Neuronal stem cell (in vitro differentiated cells): Measurements from ENCODE around the gene STX1B.

ENCODE experiments used
- DNase-seq: peaks from one replicate; pipeline ENCODE4 v3.0.0-alpha.2; 2013; ENCODE audit warnings: low spot score
- H2AFZ ChIP-seq: one replicate; pipeline ENCODE4 v1.6.1; 2013; ENCODE audit warnings: mild to moderate bottlenecking, low read length, inconsistent platforms
- H2AK5ac ChIP-seq: 2 replicates; pipeline ENCODE4 v1.6.1; 2013; ENCODE audit warnings: low read depth, mild to moderate bottlenecking, inconsistent platforms, low read length, moderate library complexity, mixed read lengths
- H2BK120ac ChIP-seq: 2 replicates; pipeline ENCODE4 v1.6.1; 2013; ENCODE audit warnings: low read depth, mild to moderate bottlenecking, inconsistent platforms, low read length, moderate library complexity, mixed read lengths
- H2BK12ac ChIP-seq: one replicate; pipeline ENCODE4 v1.6.1; 2013; ENCODE audit warnings: low read length, inconsistent platforms
- H2BK15ac ChIP-seq: 2 replicates; pipeline ENCODE4 v1.6.1; 2013; ENCODE audit warnings: mild to moderate bottlenecking, low read length, inconsistent platforms, mixed read lengths
- H2BK5ac ChIP-seq: one replicate; pipeline ENCODE4 v1.6.1; 2013; ENCODE audit warnings: inconsistent platforms, mild to moderate bottlenecking, low read length, moderate library complexity
- H3K14ac ChIP-seq: one replicate; pipeline ENCODE4 v1.6.1; 2013; ENCODE audit warnings: low read length, inconsistent platforms
- H3K18ac ChIP-seq: 2 replicates; pipeline ENCODE4 v1.6.1; 2013; ENCODE audit warnings: low read length, inconsistent platforms
- H3K23ac ChIP-seq: 2 replicates; pipeline ENCODE4 v1.6.1; 2013; ENCODE audit warnings: low read depth, mild to moderate bottlenecking, mixed read lengths, low read length, inconsistent platforms; ENCODE audit not compliant: poor library complexity
- H3K27ac ChIP-seq: replicated peaks from 3 replicates; pipeline ENCODE4 v1.5.1; 2013; ENCODE audit warnings: low read length, inconsistent platforms
- H3K27me3 ChIP-seq, 3 experiments: 2 replicates each; pipeline ENCODE4 v1.6.1; 2013; ENCODE audit warnings: low read length in 3 of 3, mild to moderate bottlenecking in 2 of 3, inconsistent platforms in 1 of 3, low read depth in 1 of 3, mixed read lengths in 1 of 3, moderate library complexity in 1 of 3; ENCODE audit not compliant: control insufficient read depth in 3 of 3, insufficient read depth in 3 of 3
- H3K36me3 ChIP-seq, 2 donors: replicated peaks in 1 of 2; 2 replicates each; pipeline ENCODE4 v1.6.1; 2013; ENCODE audit warnings: low read length in 2 of 2; ENCODE audit not compliant: control insufficient read depth in 2 of 2, insufficient read depth in 2 of 2
- H3K4ac ChIP-seq: 2 replicates; pipeline ENCODE4 v1.6.1; 2013; ENCODE audit warnings: inconsistent platforms, mild to moderate bottlenecking, low read length, moderate library complexity
- H3K4me1 ChIP-seq, 2 donors: 1 replicate in 1 of 2; 2 replicates in 1 of 2; pipeline ENCODE4 v1.6.1; 2013; ENCODE audit warnings: low read length in 2 of 2, low read depth in 1 of 2; ENCODE audit not compliant: control insufficient read depth in 2 of 2, insufficient read depth in 1 of 2
- H3K4me2 ChIP-seq: one replicate; pipeline ENCODE4 v1.6.1; 2013; ENCODE audit warnings: mild to moderate bottlenecking, low read length, inconsistent platforms; ENCODE audit not compliant: insufficient read depth, poor library complexity, severe bottlenecking
- H3K4me3 ChIP-seq, 2 donors: 2 replicates each; pipeline ENCODE4 v1.5.1; 2013; ENCODE audit warnings: low read length in 2 of 2, mild to moderate bottlenecking in 2 of 2, inconsistent platforms in 1 of 2, moderate library complexity in 1 of 2
- H3K79me1 ChIP-seq: one replicate; pipeline ENCODE4 v1.6.1; 2013; ENCODE audit warnings: low read depth, mild to moderate bottlenecking, inconsistent platforms, low read length, moderate library complexity
- H3K9ac ChIP-seq: one replicate; pipeline ENCODE4 v1.6.1; 2013; ENCODE audit warnings: mild to moderate bottlenecking, low read depth, low read length, inconsistent platforms; ENCODE audit not compliant: poor library complexity
- H3K9me3 ChIP-seq, 2 donors: replicated peaks in 1 of 2; 2 replicates each; pipeline versions ENCODE3 to v1.6.1; 2013; ENCODE audit warnings: low read length in 2 of 2, mild to moderate bottlenecking in 2 of 2, inconsistent platforms in 1 of 2, low read depth in 1 of 2, mixed read lengths in 1 of 2, moderate library complexity in 1 of 2; ENCODE audit not compliant: control insufficient read depth in 2 of 2, insufficient read depth in 1 of 2
- H4K8ac ChIP-seq: one replicate; pipeline ENCODE4 v1.6.1; 2013; ENCODE audit warnings: low read depth, mild to moderate bottlenecking, inconsistent platforms, low read length, moderate library complexity
- H4K91ac ChIP-seq: one replicate; pipeline ENCODE4 v1.6.1; 2013; ENCODE audit warnings: low read length, low read depth, mild to moderate bottlenecking, inconsistent platforms; ENCODE audit not compliant: poor library complexity
- WGBS, 2 donors: extraction: QIAGEN DNeasy Blood & Tissue Kit; methylation state at CpG; one replicate each; pipeline ENCODE4 v1.1.7; 2013; ENCODE audit warnings: missing lambda C conversion rate in 2 of 2, mixed read lengths in 1 of 2; ENCODE audit not compliant: insufficient read length in 2 of 2, insufficient replicate concordance in 1 of 2; ENCODE audit errors: extremely low coverage in 2 of 2; 5-methylcytosine and 5-hydroxymethylcytosine counted together

Gene STX1B

DNA sequence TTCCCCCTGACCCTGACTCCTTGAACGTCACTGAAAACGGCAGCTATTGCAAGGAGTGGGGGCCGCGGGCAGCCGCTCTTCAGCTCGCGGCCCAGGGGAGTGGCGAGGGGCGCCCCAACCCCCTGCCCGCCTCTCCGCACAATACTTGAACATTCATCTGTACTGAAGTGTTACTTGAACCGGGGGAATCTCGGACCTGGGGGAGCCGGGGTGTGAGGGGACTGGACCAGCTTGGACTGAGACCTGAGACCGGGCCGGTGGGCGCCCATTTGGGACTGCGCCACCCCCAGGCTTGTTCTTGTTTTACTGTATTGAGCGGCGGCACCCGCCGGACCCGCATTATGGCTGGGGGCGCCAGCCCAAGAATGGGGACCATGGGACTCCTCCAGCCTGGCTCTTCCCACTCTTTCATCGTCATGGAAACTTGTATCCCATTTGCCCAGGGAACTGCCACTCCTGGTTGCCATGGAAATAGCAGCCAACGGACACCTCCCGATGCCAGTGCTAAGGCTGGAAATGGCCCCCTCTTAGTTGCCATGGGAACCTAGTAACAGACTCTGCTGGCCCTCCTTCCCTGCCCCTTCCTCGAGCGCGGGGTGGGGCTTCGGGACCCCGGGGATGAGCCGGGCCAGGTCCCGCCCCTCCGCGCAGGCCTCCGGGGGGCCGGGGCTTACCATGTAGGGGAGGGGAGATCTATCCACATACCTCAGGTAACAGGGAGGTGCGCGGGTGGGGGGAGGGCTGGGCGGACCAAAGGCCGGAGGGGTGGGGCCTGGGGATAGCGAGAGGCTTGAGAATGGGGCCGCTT is 62.4 kb downstream of the STX1B start:
- peak overlapping the region; percentile 37 for H3K4ac ChIP-seq
- peak overlapping the region; percentile 99 for H2BK5ac ChIP-seq
- peaks cover 14% of the 10 kb centered on the region for H3K79me1 ChIP-seq
- no peak overlapping the region for H4K8ac ChIP-seq
- WGBS, 2 donors, result no CpG with 5 or more reads among the region's 44 CpGs
- H3K9ac ChIP-seq, result peak overlapping the region; percentile 70
- H4K91ac ChIP-seq, result no peak overlapping the region
- H3K23ac ChIP-seq, result no peak overlapping the region
- H3K9me3 ChIP-seq, result no peaks in the 10 kb centered on the region
- H3K4me2 ChIP-seq, result peak overlapping the region; percentile 99
- peak overlapping the region; percentile 90 for H2AFZ ChIP-seq
- peak overlapping the region; percentile 98 for H2AK5ac ChIP-seq
- no peaks in the 10 kb centered on the region for H3K27me3 ChIP-seq
- peaks cover 20 to 35% of the 10 kb centered on the region in 2 donors for H3K36me3 ChIP-seq
- peak overlapping the region; percentile 80 to 96 for H3K4me3 ChIP-seq
- H3K18ac ChIP-seq, result peak overlapping the region; percentile 96
- peak; percentile 100 for DNase-seq
- H2BK120ac ChIP-seq, result peak overlapping the region; percentile 76
- peak overlapping the region; percentile 98 for H3K27ac ChIP-seq
- no peak overlapping the region for H2BK12ac ChIP-seq
- peaks cover 19 to 20% of the 10 kb centered on the region in 2 donors for H3K4me1 ChIP-seq
- no peak overlapping the region for H2BK15ac ChIP-seq
- H3K14ac ChIP-seq, result no peak overlapping the region

DNA sequence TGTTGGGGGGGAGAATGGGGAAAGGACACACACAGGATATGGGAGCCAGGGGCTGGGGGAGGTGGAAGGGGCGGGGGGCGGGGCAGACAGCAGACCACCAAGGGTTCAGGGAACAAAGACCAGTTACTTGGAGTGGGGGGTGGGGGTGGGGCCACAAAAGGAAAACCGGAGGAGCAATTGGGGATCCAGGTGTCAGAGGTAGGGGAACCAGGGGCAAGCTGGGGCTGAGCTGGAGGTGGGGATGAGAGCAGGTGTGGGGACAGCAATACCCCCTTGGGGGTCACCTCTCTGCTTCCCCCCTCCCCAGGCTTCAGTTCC is 62.9 kb downstream of the STX1B start:
- H2AFZ ChIP-seq, result peak overlapping the region; percentile 90
- H3K9ac ChIP-seq, result peak overlapping the region; percentile 63
- peak overlapping the region; percentile 99 for H2AK5ac ChIP-seq
- peak overlapping the region; percentile 92 for H3K27ac ChIP-seq
- no peak overlapping the region for H4K91ac ChIP-seq
- peak overlapping the region; percentile 99 for H2BK5ac ChIP-seq
- H3K36me3 ChIP-seq, result peaks cover 25 to 40% of the 10 kb centered on the region in 2 donors
- H3K4me3 ChIP-seq, result peak overlapping the region; percentile 70 to 80
- H2BK12ac ChIP-seq, result no peak overlapping the region
- no peaks in the 10 kb centered on the region for H3K9me3 ChIP-seq
- H3K23ac ChIP-seq, result no peak overlapping the region
- H2BK15ac ChIP-seq, result peak overlapping the region; percentile 100
- H3K79me1 ChIP-seq, result peaks cover 14% of the 10 kb centered on the region
- H4K8ac ChIP-seq, result no peak overlapping the region
- no peak overlapping the region for H3K14ac ChIP-seq
- H3K4ac ChIP-seq, result peak overlapping the region; percentile 37
- peak overlapping the region; percentile 96 for H3K18ac ChIP-seq
- peak overlapping the region; percentile 84 for H3K4me2 ChIP-seq
- H3K27me3 ChIP-seq, result no peaks in the 10 kb centered on the region
- DNase-seq, result no peak
- WGBS, 2 donors, result no CpG with 5 or more reads among the region's 3 CpGs
- H2BK120ac ChIP-seq, result peak overlapping the region; percentile 76
- peaks cover 19 to 20% of the 10 kb centered on the region in 2 donors for H3K4me1 ChIP-seq

DNA sequence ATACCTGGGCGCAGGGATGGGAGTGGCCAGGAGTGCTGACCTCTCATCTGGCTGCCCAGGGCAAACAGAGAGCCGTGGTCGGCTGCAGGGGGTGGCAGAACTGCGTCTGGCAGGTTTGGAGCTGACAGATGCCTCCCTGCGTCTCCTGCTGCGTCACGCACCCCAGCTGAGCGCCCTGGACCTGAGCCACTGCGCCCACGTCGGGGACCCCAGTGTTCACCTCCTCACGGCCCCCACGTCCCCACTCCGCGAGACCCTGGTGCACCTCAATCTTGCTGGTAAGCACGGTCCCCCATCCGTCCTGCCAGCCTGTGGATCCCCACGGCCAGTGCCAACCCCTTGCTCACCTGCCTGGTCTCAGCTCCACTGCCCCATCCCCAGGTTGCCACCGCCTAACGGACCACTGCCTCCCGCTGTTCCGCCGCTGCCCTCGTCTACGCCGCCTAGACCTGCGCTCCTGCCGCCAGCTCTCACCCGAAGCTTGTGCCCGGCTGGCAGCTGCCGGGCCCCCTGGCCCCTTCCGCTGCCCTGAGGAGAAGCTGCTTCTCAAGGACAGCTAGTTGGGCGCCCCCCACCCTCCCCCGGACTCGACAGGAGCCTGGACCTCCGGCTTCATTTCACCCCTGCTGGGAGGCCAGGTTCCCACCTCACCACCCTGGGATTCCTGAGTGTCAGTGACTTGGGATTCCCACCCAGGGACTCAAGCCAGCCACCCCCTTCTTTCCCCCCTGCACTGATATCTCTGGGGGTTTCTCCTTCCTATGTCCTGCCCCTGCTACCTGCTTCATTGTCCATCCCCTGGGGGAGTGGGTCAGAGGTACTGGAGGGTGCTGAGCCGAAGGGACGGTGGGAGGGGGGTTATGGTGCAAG is 63.5 kb downstream of the STX1B start:
- Histone ChIP-seq H4K91ac (no peak overlapping the region), H3K27ac (peak overlapping the region; percentile 73), H3K18ac (peak overlapping the region; percentile 95), H2BK5ac (peak overlapping the region; percentile 99), H2BK12ac (peak overlapping the region; percentile 99), H2BK15ac (peak overlapping the region; percentile 100), H2AFZ (no peak overlapping the region), H3K14ac (peak overlapping the region; percentile 96), H3K23ac (peak overlapping the region; percentile 11), H3K4me2 (peak overlapping the region; percentile 43), H3K4ac (peak overlapping the region; percentile 5), H3K4me1 (peaks cover 19 to 23% of the 10 kb centered on the region in 2 donors), H2AK5ac (peak overlapping the region; percentile 99), H3K27me3 (no peaks in the 10 kb centered on the region), H3K9me3 (no peaks in the 10 kb centered on the region), H2BK120ac (peak overlapping the region; percentile 76), H3K9ac (peak overlapping the region; percentile 88), H3K79me1 (peaks cover 18% of the 10 kb centered on the region), H3K4me3 (no peak overlapping the region), H4K8ac (no peak overlapping the region), H3K36me3 (peaks cover 30 to 46% of the 10 kb centered on the region in 2 donors)
- WGBS, 2 donors, result no CpG with 5 or more reads among the region's 38 CpGs
- DNase-seq, result no peak

DNA sequence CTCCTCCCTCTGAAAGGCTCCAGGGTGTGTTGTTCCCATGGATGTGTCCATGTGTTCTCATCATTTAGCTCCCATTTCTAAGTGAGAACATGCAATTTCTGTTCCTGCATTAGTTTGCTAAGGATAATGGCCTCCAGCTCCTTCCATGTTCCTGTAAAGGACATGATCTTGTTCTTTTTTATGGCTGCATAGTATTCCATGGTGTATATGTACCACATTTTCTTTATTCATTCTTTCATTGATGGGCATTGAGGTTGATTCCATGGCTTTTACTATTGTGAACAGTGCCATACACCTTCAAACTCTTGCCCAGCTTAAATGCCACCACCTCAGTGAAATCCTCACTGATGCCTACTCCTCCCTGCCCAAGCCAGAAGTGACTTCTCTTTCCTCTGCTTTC is 66.1 kb downstream of the STX1B start:
- no peak overlapping the region for H3K4me3 ChIP-seq

More for the DNA sequence above, 66.1 kb downstream of the STX1B start:
- H2BK5ac ChIP-seq, result no peak overlapping the region
- H3K27ac ChIP-seq, result no peak overlapping the region
- H3K79me1 ChIP-seq, result peaks cover 10% of the 10 kb centered on the region
- no peak overlapping the region for H3K18ac ChIP-seq
- H2BK120ac ChIP-seq, result no peak overlapping the region
- no peak overlapping the region for H2AFZ ChIP-seq
- no peak overlapping the region for H4K91ac ChIP-seq
- H3K36me3 ChIP-seq, result peaks cover 33 to 68% of the 10 kb centered on the region in 2 donors
- no peak overlapping the region for H2AK5ac ChIP-seq
- no peak overlapping the region for H3K9ac ChIP-seq
- H3K9me3 ChIP-seq, result no peaks in the 10 kb centered on the region
- H3K4ac ChIP-seq, result no peak overlapping the region
- H3K4me2 ChIP-seq, result no peak overlapping the region
- H3K4me1 ChIP-seq, result peaks cover 10 to 12% of the 10 kb centered on the region in 2 donors
- no peak overlapping the region for H2BK12ac ChIP-seq
- no peak overlapping the region for H3K14ac ChIP-seq
- no peak overlapping the region for H2BK15ac ChIP-seq
- H3K27me3 ChIP-seq, result no peaks in the 10 kb centered on the region
- H4K8ac ChIP-seq, result no peak overlapping the region
- no peak for DNase-seq
- H3K23ac ChIP-seq, result no peak overlapping the region
